Glutamatergic neuron (in vitro differentiated cells): ENCODE results near the gene MXRA8. TPM values are rescaled to one million over a fixed set of nuclear protein-coding genes. Genes with fewer than 3 reads are reported as not detected.

ENCODE experiments used
- DNase-seq: peaks from one replicate; pipeline ENCODE4 v3.0.0; 2022
- H3K27ac Mint-ChIP-seq: one replicate; pipeline ENCODE4 v1.8.0; 2020; ENCODE audit warnings: mild to moderate bottlenecking, mixed read lengths, inconsistent platforms; ENCODE audit not compliant: unreplicated experiment
- H3K27me3 Mint-ChIP-seq: one replicate; pipeline ENCODE4 v1.8.0; 2020; ENCODE audit warnings: mild to moderate bottlenecking, moderate library complexity, mixed read lengths, inconsistent platforms; ENCODE audit not compliant: unreplicated experiment
- H3K36me3 Mint-ChIP-seq: one replicate; pipeline ENCODE4 v1.8.0; 2020; ENCODE audit warnings: mild to moderate bottlenecking, mixed read lengths, inconsistent platforms; ENCODE audit not compliant: unreplicated experiment
- H3K4me1 Mint-ChIP-seq: one replicate; pipeline ENCODE4 v1.8.0; 2020; ENCODE audit warnings: mild to moderate bottlenecking, low read depth, mixed read lengths, inconsistent platforms; ENCODE audit not compliant: unreplicated experiment
- H3K4me3 Mint-ChIP-seq: one replicate; pipeline ENCODE4 v1.8.0; 2020; ENCODE audit warnings: mild to moderate bottlenecking, mixed read lengths, inconsistent platforms; ENCODE audit not compliant: unreplicated experiment
- H3K9me3 Mint-ChIP-seq: one replicate; pipeline ENCODE4 v1.8.0; 2020; ENCODE audit warnings: mild to moderate bottlenecking, moderate library complexity, mixed read lengths, inconsistent platforms; ENCODE audit not compliant: unreplicated experiment
- total RNA-seq: library from RNA; stranded (reverse); fragmentation: NEBNext Ultra II Directional; extraction: Animal tissue kit (Norgen Biotek cat#: 25700); gene quantifications from one replicate; pipeline ENCODE4 v1.2.1, GENCODE V29; 2021; ENCODE audit not compliant: unreplicated experiment
- TF ChIP-seq, protein P1 (sequence below): fragments of 200-600 bp; sonication (generic); IDR thresholded peaks from one replicate; pipeline ENCODE4 v1.5.0; 2021; ENCODE audit not compliant: partially characterized antibody, unreplicated experiment

MXRA8 gene
- total RNA-seq, 1 donor from 2014 or later, result 7.7 TPM

DNA sequence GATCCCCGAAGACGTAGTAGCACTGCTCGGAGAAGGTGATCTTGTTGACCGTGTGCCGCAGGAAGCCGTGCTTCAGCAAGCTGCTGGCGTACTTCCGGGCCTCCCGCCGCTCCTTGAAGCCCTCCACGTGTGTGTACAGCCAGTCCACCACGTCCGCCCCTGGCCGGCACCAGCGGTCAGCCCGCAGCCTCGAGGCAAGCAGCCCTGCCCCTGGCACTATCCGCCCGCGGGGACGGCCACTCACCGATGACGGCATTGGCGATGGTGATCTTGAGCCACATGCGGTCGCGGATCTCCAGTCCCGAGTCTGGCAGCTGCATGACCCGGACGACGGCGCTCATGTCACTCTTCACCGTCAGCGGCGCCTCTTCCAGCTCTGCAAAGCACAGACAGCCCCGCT is 20.1 kb downstream of the MXRA8 start:
- H3K4me3 Mint-ChIP-seq, result no peak overlapping the region
- no peaks in the 10 kb centered on the region for H3K36me3 Mint-ChIP-seq
- H3K27me3 Mint-ChIP-seq, result peaks cover 11% of the 10 kb centered on the region
- no peaks in the 10 kb centered on the region for H3K4me1 Mint-ChIP-seq
- TF ChIP-seq, protein P1, sequence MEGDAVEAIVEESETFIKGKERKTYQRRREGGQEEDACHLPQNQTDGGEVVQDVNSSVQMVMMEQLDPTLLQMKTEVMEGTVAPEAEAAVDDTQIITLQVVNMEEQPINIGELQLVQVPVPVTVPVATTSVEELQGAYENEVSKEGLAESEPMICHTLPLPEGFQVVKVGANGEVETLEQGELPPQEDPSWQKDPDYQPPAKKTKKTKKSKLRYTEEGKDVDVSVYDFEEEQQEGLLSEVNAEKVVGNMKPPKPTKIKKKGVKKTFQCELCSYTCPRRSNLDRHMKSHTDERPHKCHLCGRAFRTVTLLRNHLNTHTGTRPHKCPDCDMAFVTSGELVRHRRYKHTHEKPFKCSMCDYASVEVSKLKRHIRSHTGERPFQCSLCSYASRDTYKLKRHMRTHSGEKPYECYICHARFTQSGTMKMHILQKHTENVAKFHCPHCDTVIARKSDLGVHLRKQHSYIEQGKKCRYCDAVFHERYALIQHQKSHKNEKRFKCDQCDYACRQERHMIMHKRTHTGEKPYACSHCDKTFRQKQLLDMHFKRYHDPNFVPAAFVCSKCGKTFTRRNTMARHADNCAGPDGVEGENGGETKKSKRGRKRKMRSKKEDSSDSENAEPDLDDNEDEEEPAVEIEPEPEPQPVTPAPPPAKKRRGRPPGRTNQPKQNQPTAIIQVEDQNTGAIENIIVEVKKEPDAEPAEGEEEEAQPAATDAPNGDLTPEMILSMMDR, result no peak
- H3K27ac Mint-ChIP-seq, result no peak overlapping the region
- H3K9me3 Mint-ChIP-seq, result peaks cover 9% of the 10 kb centered on the region
- no peak for DNase-seq

DNA sequence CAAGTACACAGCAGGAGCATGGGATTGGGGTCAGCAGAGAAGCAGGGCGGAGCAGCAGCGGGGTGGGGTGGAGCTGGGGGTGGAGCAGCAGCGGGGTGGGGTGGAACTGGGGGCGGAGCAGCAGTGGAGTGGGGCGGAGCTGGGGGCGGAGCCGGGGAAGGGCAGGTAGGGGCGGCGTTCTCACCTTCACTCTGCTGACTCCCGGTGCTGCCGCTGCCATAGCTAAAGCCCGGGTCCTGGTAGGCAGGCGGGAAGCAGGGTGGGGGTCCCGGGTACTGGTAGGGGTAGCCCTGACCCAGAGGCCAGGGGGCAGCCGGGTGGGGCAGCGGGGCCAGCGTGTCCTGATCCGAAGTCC is 20.6 kb downstream of the MXRA8 start:
- Mint-ChIP-seq H3K9me3 (peaks cover 9% of the 10 kb centered on the region), H3K4me1 (no peaks in the 10 kb centered on the region), H3K27me3 (peaks cover 9% of the 10 kb centered on the region), H3K27ac (no peak overlapping the region), H3K36me3 (no peaks in the 10 kb centered on the region), H3K4me3 (no peak overlapping the region)
- TF ChIP-seq, protein P1, result no peak
- no peak for DNase-seq

DNA sequence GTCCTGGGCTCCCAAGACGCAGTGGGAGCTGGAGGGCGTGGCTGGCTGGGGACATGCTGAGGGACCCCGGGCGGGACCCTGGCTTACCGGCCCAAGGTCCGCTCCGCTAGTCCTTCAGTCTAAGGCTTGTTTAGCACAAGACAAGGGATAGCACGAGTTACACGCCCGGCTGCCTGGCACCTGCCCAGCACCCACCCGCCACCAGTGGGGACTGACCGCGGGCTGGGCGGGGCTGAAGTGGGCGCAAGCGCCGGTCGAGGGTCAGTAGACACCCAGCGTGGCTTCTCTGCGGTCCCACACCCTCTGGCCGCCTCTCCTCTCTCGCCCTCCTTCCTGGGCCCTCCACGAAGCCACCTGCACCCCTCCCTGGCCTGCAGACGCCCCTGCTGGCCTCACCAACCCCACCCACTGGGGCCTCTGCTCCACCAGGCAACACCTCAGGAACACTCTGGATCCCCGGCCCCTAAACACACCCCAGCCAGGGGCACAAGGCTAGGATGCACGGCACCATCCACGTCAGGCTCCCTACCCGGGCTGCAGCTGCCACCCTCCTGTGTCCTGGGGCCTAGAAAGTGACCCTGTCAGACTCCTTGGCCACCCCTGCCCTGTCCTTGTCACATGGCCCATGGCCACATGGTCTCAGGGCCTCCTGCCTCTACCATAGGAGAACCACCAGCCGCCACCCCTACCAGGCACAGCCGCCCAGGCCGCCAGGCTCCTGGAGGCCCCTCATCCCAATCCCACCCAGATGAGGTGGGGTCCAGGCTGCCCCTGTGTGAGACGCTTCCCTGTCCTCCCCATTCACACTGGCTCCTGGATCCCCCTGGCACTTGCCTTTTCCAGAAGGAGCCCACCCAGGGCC is 21.2 kb downstream of the MXRA8 start:
- Mint-ChIP-seq H3K27me3 (peaks cover 9% of the 10 kb centered on the region), H3K36me3 (no peaks in the 10 kb centered on the region), H3K9me3 (peaks cover 9% of the 10 kb centered on the region), H3K27ac (no peak overlapping the region), H3K4me3 (no peak overlapping the region), H3K4me1 (no peaks in the 10 kb centered on the region)
- DNase-seq, result no peak
- TF ChIP-seq, protein P1, result no peak

DNA sequence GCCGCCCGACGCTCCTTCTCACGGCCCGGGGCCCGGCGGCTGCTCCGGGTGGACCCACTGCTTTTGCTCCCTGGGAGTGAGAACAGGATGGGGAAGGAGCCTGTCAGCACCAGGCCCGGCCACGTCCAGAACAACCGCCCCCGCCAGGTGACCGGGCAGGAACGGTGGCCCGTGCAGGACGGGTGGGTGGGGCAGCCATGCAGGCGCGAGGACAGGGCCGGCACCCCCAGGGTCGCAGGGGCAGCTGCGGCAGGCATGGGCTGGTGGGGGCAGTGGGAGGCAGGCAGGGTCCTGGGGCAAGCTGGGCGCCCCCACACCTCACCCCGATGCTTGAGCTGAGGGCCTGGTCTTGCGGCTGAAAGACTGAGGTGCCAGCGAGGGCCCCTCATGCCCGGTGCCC is 21.9 kb downstream of the MXRA8 start:
- Mint-ChIP-seq H3K9me3 (peaks cover 12% of the 10 kb centered on the region), H3K4me3 (no peak overlapping the region)
- TF ChIP-seq, protein P1, result no peak

DNA sequence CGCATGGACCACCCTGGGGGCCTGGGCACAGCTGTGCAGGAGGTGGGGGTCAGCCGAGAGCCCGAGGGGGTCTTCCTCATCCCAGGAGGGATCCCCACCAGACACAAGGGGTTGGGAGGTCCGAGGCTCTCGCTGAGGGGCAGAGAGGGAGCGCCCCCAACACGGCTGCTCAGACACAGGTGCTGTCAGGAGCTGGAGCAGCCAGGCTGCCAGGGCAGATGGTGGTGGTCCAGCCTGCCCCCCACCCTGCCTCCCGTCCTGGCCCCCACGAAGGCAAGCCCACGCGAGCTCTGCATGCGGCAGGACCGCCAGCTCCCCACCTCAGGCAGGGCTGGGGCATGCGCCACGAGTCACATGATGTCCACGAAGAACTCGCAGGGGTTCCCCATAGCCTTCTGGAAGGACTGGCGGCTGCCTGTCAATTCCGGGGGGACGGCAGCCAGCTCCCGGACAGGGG is 22.5 kb downstream of the MXRA8 start:
- H3K4me3 Mint-ChIP-seq, result no peak overlapping the region
- DNase-seq, result no peak
- peaks cover 5% of the 10 kb centered on the region for H3K27me3 Mint-ChIP-seq
- TF ChIP-seq, protein P1, result no peak
- no peaks in the 10 kb centered on the region for H3K36me3 Mint-ChIP-seq
- H3K9me3 Mint-ChIP-seq, result peaks cover 8% of the 10 kb centered on the region
- no peak overlapping the region for H3K27ac Mint-ChIP-seq
- no peaks in the 10 kb centered on the region for H3K4me1 Mint-ChIP-seq

More for the DNA sequence above, 21.9 kb downstream of the MXRA8 start:
- Mint-ChIP-seq H3K36me3 (no peaks in the 10 kb centered on the region), H3K4me1 (no peaks in the 10 kb centered on the region), H3K27ac (no peak overlapping the region), H3K27me3 (peaks cover 9% of the 10 kb centered on the region)
- no peak for DNase-seq
